Stomach (tissue), 9 donors: ENCODE results near the gene CNTN5. TPM values are rescaled to one million over a fixed set of nuclear protein-coding genes. Genes with fewer than 3 reads are reported as not detected.

Experiments
- DNase-seq, 2 donors: peaks; one replicate each; pipeline versions ENCODE4 v3.0.0 to v3.0.0-alpha.2; 2013 to 2019
- H3K27ac ChIP-seq, 5 donors: fragments of 200-600 bp in 4 of 5; sonication (generic) in 4 of 5; one replicate each; pipeline ENCODE4 v1.5.1; 2013 to 2019; ENCODE audit warnings: mild to moderate bottlenecking in 1 of 5, moderate library complexity in 1 of 5
- H3K27me3 ChIP-seq, 3 donors: fragments of 200-600 bp; sonication (generic); one replicate each; pipeline ENCODE4 v1.5.1; 2017 to 2019; ENCODE audit warnings: mixed run types in 1 of 3
- H3K36me3 ChIP-seq, 4 donors: fragments of 200-600 bp; sonication (generic); 1 replicate in 3 of 4; 2 replicates in 1 of 4; pipeline ENCODE4 v1.5.1; 2016 to 2019
- H3K4me1 ChIP-seq, 4 donors: fragments of 200-600 bp; sonication (generic); one replicate each; pipeline ENCODE4 v1.5.1; 2016 to 2019
- H3K4me3 ChIP-seq, 4 donors: fragments of 200-600 bp; sonication (generic) in 3 of 4; one replicate each; pipeline ENCODE4 v1.5.1; 2016 to 2019; ENCODE audit warnings: mild to moderate bottlenecking in 1 of 4
- H3K9me3 ChIP-seq, 4 donors: fragments of 200-600 bp; sonication (generic); one replicate each; pipeline ENCODE4 v1.5.1; 2016 to 2019
- CTCF ChIP-seq, 7 experiments: fragments of 450-650 bp in 4 of 7; fragments of 200-600 bp in 3 of 7; sonication (generic) in 3 of 7; IDR thresholded peaks; one replicate each; pipeline ENCODE4 v1.5.1; 2016 to 2019; ENCODE audit warnings: antibody characterized with exemption in 7 of 7, control low read depth in 2 of 7, mild to moderate bottlenecking in 1 of 7
- EP300 ChIP-seq: sonication (generic); formaldehyde crosslinking; IDR thresholded peaks from one replicate; pipeline ENCODE4 v1.6.1; 2017; ENCODE audit warnings: antibody characterized with exemption
- POLR2A ChIP-seq, 4 donors: fragments of 450-650 bp; IDR thresholded peaks; one replicate each; pipeline ENCODE4 v1.6.1; 2016; ENCODE audit warnings: antibody characterized with exemption in 4 of 4, control low read depth in 2 of 4, mild to moderate bottlenecking in 1 of 4, moderate library complexity in 1 of 4
- POLR2AphosphoS5 ChIP-seq, 3 donors: sonication (generic); formaldehyde crosslinking; IDR thresholded peaks; one replicate each; pipeline ENCODE4 v1.6.1; 2016; ENCODE audit warnings: antibody characterized with exemption in 3 of 3
- WGBS, 5 donors: extraction: QIAGEN DNeasy Blood & Tissue Kit in 3 of 5; methylation state at CpG; one replicate each; pipeline versions ENCODE4 v1.1.5 to v1.1.7; 2013 to 2018; 5-methylcytosine and 5-hydroxymethylcytosine counted together
- intact Hi-C: fragments of 100-400 bp; cut with DNase I; formaldehyde crosslinking; loops from one replicate; pipeline ENCODE4 v1.15.1; 2023; ENCODE audit warnings: low total_unique reads
- polyA plus RNA-seq, 3 donors: library from polyadenylated mRNA; stranded (reverse); fragments of 200-250 nt; gene quantifications; one replicate each; pipeline ENCODE4 v1.2.3, GENCODE V29; 2013
- total RNA-seq, 5 donors: library from RNA; depleted of rRNA; stranded (reverse); fragments of >200 nt; gene quantifications; one replicate each; pipeline versions ENCODE4 v1.1.0 to v1.2.3, GENCODE V29; 2014 to 2016
- donor health status: healthy with polysubstance abuse.
- donor health status: Bipolar disorder and iron deficiency.
- donor health status: healthy.

Gene CNTN5
- total and polyA plus RNA-seq, 8 donors, result 0.05 to 9.9 TPM; not detected in 6

GRCh38 chr11:99425596-99425995 is 404.8 kb downstream of the CNTN5 start:
- Histone ChIP-seq H3K9me3 (peaks cover 0 to 12% (median 8%) of the 10 kb centered on the region in 4 donors), H3K4me3 (no peak overlapping the region), H3K4me1 (no peaks in the 10 kb centered on the region), H3K27me3 (no peaks in the 10 kb centered on the region), H3K36me3 (no peaks in the 10 kb centered on the region), H3K27ac (no peak overlapping the region)
- 48 to 100% (median 59%) methylated on average over 1 to 2 of the region's 2 CpGs for WGBS, 5 donors
- TF ChIP-seq CTCF (IDR thresholded peaks at IDR 0.05) (no peak), POLR2A (IDR thresholded peaks at IDR 0.05) (no peak), POLR2AphosphoS5 (IDR thresholded peaks at IDR 0.05) (no peak), EP300 (no peak)
- intact Hi-C loops, result no loop called here
- no peak for DNase-seq

- no peak for DNase-seq
- H3K27ac ChIP-seq, result no peak overlapping the region
- no peak for TF ChIP-seq EP300
- TF ChIP-seq POLR2A (IDR thresholded peaks at IDR 0.05), result no peak
- TF ChIP-seq POLR2AphosphoS5 (IDR thresholded peaks at IDR 0.05), result no peak
- no peak for TF ChIP-seq CTCF (IDR thresholded peaks at IDR 0.05)
- 79 to 90% (median 86%) methylated on average over 3 of the region's 3 CpGs for WGBS, 5 donors
- intact Hi-C loops, result no loop called here
- H3K9me3 ChIP-seq, result no peaks in the 10 kb centered on the region
- no peaks in the 10 kb centered on the region for H3K27me3 ChIP-seq
- H3K36me3 ChIP-seq, result no peaks in the 10 kb centered on the region
- no peak overlapping the region for H3K4me3 ChIP-seq
- no peaks in the 10 kb centered on the region for H3K4me1 ChIP-seq
Observed at GRCh38 chr11:99432677-99433076, 411.9 kb downstream of the CNTN5 start.

- no peak for TF ChIP-seq CTCF (IDR thresholded peaks at IDR 0.05)
- TF ChIP-seq POLR2AphosphoS5 (IDR thresholded peaks at IDR 0.05), result no peak
- no peak for TF ChIP-seq EP300
- TF ChIP-seq POLR2A (IDR thresholded peaks at IDR 0.05), result no peak
- H3K27ac ChIP-seq, result no peak overlapping the region
- no peak overlapping the region for H3K4me3 ChIP-seq
- H3K4me1 ChIP-seq, result no peaks in the 10 kb centered on the region
- intact Hi-C loops, result no loop called here
- no peaks in the 10 kb centered on the region for H3K9me3 ChIP-seq
- DNase-seq, result no peak
- 56 to 71% (median 66%) methylated on average over 3 of the region's 3 CpGs for WGBS, 5 donors
- H3K27me3 ChIP-seq, result no peaks in the 10 kb centered on the region
- H3K36me3 ChIP-seq, result no peaks in the 10 kb centered on the region
Observed at GRCh38 chr11:99443276-99443675, 422.5 kb downstream of the CNTN5 start.

GRCh38 chr11:99446400-99446799 is 425.7 kb downstream of the CNTN5 start:
- no peaks in the 10 kb centered on the region for H3K27me3 ChIP-seq
- intact Hi-C loops, result no loop called here
- H3K36me3 ChIP-seq, result no peaks in the 10 kb centered on the region
- no peak for DNase-seq
- no peaks in the 10 kb centered on the region for H3K9me3 ChIP-seq
- H3K27ac ChIP-seq, result no peak overlapping the region
- TF ChIP-seq CTCF (IDR thresholded peaks at IDR 0.05) (no peak), POLR2AphosphoS5 (IDR thresholded peaks at IDR 0.05) (no peak), EP300 (no peak), POLR2A (IDR thresholded peaks at IDR 0.05) (no peak)
- WGBS, 5 donors, result 68 to 85% (median 74%) methylated on average over 1 of the region's 1 CpG
- no peak overlapping the region for H3K4me3 ChIP-seq
- no peaks in the 10 kb centered on the region for H3K4me1 ChIP-seq
